Omental fat pad (tissue), 4 donors: ENCODE data around the gene YARS1. TPM values are rescaled to one million over a fixed set of nuclear protein-coding genes. Genes with fewer than 3 reads are reported as not detected.

ENCODE experiments used
- ATAC-seq: fragments of 150-250 bp; one replicate; pipeline ENCODE4 v1.9.1; 2016; ENCODE audit warnings: mild to moderate bottlenecking, moderate library complexity; ENCODE audit not compliant: low FRiP score
- DNase-seq: peaks from one replicate; pipeline ENCODE4 v3.0.0-alpha.2; 2019; ENCODE audit warnings: low spot score
- total RNA-seq, 4 donors: library from RNA; depleted of rRNA; stranded (reverse); fragments of >200 nt; gene quantifications; one replicate each; pipeline ENCODE4 v1.1.0, GENCODE V29; 2016
- TF ChIP-seq, protein P1 (sequence below), 3 donors: fragments of 450-650 bp; IDR thresholded peaks; one replicate each; pipeline ENCODE4 v1.5.1; 2016 to 2017; ENCODE audit warnings: antibody characterized with exemption in 3 of 3, mild to moderate bottlenecking in 3 of 3, moderate library complexity in 2 of 3

The YARS1 gene
- total RNA-seq, 4 donors from 2014 or later, result 59.1 to 124 (median 62.6) TPM

DNA sequence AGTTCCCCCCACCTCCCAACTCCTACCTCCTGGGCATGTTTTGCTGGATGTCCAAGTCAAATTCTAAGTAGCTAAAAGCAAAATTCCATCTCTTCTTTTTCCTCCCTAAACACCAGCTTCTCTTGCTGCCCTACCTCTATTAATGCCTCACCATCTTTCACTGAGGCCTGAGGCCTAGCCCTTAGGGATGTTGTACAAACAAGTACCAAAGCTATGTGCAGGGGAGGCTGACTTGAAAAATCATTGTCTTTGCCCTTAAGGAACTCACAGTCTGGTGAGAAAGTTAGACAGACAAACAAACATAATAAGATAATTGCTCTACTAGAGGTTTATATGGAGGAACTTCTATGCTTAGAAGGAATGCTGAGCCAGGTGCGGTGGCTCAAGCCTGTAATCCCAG is 89.3 kb downstream of the YARS1 start:
- TF ChIP-seq, protein P1, sequence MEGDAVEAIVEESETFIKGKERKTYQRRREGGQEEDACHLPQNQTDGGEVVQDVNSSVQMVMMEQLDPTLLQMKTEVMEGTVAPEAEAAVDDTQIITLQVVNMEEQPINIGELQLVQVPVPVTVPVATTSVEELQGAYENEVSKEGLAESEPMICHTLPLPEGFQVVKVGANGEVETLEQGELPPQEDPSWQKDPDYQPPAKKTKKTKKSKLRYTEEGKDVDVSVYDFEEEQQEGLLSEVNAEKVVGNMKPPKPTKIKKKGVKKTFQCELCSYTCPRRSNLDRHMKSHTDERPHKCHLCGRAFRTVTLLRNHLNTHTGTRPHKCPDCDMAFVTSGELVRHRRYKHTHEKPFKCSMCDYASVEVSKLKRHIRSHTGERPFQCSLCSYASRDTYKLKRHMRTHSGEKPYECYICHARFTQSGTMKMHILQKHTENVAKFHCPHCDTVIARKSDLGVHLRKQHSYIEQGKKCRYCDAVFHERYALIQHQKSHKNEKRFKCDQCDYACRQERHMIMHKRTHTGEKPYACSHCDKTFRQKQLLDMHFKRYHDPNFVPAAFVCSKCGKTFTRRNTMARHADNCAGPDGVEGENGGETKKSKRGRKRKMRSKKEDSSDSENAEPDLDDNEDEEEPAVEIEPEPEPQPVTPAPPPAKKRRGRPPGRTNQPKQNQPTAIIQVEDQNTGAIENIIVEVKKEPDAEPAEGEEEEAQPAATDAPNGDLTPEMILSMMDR (IDR thresholded peaks at IDR 0.05), result no peak
- DNase-seq (no peak), ATAC-seq (no peak)

DNA sequence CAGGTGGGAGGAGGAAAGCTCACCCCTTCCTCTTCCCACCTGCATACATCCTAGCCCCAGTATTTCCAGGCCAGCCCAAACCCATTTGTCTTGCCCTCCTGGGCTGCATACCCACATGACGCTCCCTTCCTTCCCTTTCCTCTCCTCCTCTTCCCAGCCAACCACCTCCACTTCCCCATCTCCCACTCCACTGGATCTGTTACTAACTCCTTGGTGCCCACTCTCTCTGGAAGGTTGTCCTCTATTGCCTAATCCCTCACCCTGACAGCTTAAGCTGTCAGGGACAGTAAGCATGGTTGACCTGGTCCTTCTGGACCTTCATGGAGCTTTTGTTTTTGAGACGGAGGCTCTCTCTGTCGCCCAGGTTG is 91.6 kb downstream of the YARS1 start:
- DNase-seq, result no peak
- no peak for ATAC-seq
- TF ChIP-seq, protein P1 (IDR thresholded peaks at IDR 0.05), result no peak

Other genes starting within 250 kb of the YARS1 start
- 10 to 100 TPM; 12.5 to 36.7 (median 23.3) TPM for gene ZBTB8OS, start 166.8 kb downstream of the YARS1 start, total RNA-seq
- 100 to 1,000 TPM in 1 of 4 donors, 10 to 100 TPM in 3; 85.4 to 113 (median 93.2) TPM for gene RBBP4, start 166.2 kb downstream of the YARS1 start, total RNA-seq
- 10 to 100 TPM; 14.8 to 27.4 (median 22.1) TPM for gene SYNC, start 114.6 kb downstream of the YARS1 start, total RNA-seq
- 10 to 100 TPM; 20.4 to 47.6 (median 28.4) TPM for gene S100PBP, start 295 bp upstream of the YARS1 start, total RNA-seq
- gene FNDC5, start 53.6 kb upstream of the YARS1 start, total RNA-seq, result 1 to 10 TPM in 3 of 4 donors, under 1 TPM in 1; 0.48 to 3.0 (median 1.6) TPM
- gene HPCA, start 69.1 kb upstream of the YARS1 start, total RNA-seq, result 1 to 10 TPM in 1 of 4 donors, not detected in 3; 1.2 TPM
- gene TMEM54, start 84.0 kb upstream of the YARS1 start, total RNA-seq, result 10 to 100 TPM; 16.2 to 70.1 (median 26.4) TPM
- gene RNF19B, start 147.5 kb upstream of the YARS1 start, total RNA-seq, result 10 to 100 TPM; 15.0 to 38.8 (median 29.2) TPM
- 100 to 1,000 TPM; 146 to 297 (median 161) TPM for gene AK2, start 219.5 kb upstream of the YARS1 start, total RNA-seq